Adrenal gland (tissue), 5 donors: ENCODE data around the gene CYB5R3.

Experiments
- CTCF ChIP-seq, 6 experiments: fragments of 450-650 bp in 4 of 6; fragments of 200-600 bp in 2 of 6; sonication (generic) in 1 of 6; IDR thresholded peaks; 1 replicate in 5 of 6; 2 replicates in 1 of 6; pipeline versions ENCODE4 v1.5.1 to v1.8.0; 2016 to 2021; ENCODE audit warnings: antibody characterized with exemption in 6 of 6, mild to moderate bottlenecking in 2 of 6, moderate library complexity in 1 of 6
- POLR2A ChIP-seq, 2 donors: fragments of 450-650 bp; IDR thresholded peaks; one replicate each; pipeline ENCODE4 v1.6.1; 2017; ENCODE audit warnings: antibody characterized with exemption in 2 of 2, mild to moderate bottlenecking in 2 of 2, moderate library complexity in 1 of 2
- donor health status: DM: no; HTN: no; CAD: no.

- TF ChIP-seq CTCF (IDR thresholded peaks at IDR 0.05) (no peak), POLR2A (IDR thresholded peaks at IDR 0.05) (no peak)
These were observed 25.9 kb downstream of the CYB5R3 start for GRCh38 chr22:42623301-42623751.
